Urothelium cell line (cell line): Measurements from ENCODE around the gene CRB3.
"Not testable (repeated sequence)": the region's sequence is repeated elsewhere in the genome, so short reads cannot be mapped to it uniquely, and the experiment has no call there.

Experiments
- DNase-seq: peaks from one replicate; pipeline ENCODE4 v3.0.0; 2011; ENCODE audit warnings: low spot score, mixed read lengths
- FAIRE-seq: peaks from 2 replicates; lab custom pipeline; 2011; peaks lifted over from hg19 to GRCh38; lab: Jason Lieb, UNC

Gene CRB3

GRCh38 chr19:6464070-6464873, at the start of gene CRB3:
TSS of gene CRB3 (plus strand) at chr19:6464271. CDS start at chr19:6464702, 431 bp downstream.
- FAIRE-seq (no peak), DNase-seq (no peak)

- no peak for FAIRE-seq
- DNase-seq, result no peak
Observed at GRCh38 chr19:6414793-6415590, 49.1 kb upstream of the CRB3 start.

- FAIRE-seq, result no peak
- no peak for DNase-seq
Observed at GRCh38 chr19:6415591-6416190, 48.4 kb upstream of the CRB3 start.

- no peak for FAIRE-seq
Observed at GRCh38 chr19:6416658-6417405, 47.2 kb upstream of the CRB3 start.

GRCh38 chr19:6417713-6418561, 46.1 kb upstream of the CRB3 start:
- FAIRE-seq, result no peak
- DNase-seq, result no peak

More at GRCh38 chr19:6416658-6417405, 47.2 kb upstream of the CRB3 start:
- DNase-seq, result no peak

GRCh38 chr19:6418562-6418932, 45.5 kb upstream of the CRB3 start:
- no peak for DNase-seq
- FAIRE-seq, result no peak

GRCh38 chr19:6421075-6422014, 42.7 kb upstream of the CRB3 start:
- DNase-seq, result no peak
- FAIRE-seq, result no peak

- FAIRE-seq, result no peak
Observed at GRCh38 chr19:6423499-6424194, 40.4 kb upstream of the CRB3 start.

GRCh38 chr19:6424195-6424938, 39.7 kb upstream of the CRB3 start, which contains the start of gene KHSRP:
TSS of gene KHSRP (minus strand) at chr19:6424811. CDS start at chr19:6424701, 110 bp downstream.
- DNase-seq (peak; percentile 41), FAIRE-seq (peak; percentile 71)

More at GRCh38 chr19:6423499-6424194, 40.4 kb upstream of the CRB3 start:
- DNase-seq, result peak; percentile 22

- DNase-seq (peak; percentile 95), FAIRE-seq (peak; percentile 50)
Observed at GRCh38 chr19:6424939-6425731, 38.9 kb upstream of the CRB3 start.

GRCh38 chr19:6425732-6426620, 38.1 kb upstream of the CRB3 start:
- FAIRE-seq, result no peak
- DNase-seq, result no peak

- DNase-seq (no peak), FAIRE-seq (no peak)
Observed at GRCh38 chr19:6427131-6427530, 36.9 kb upstream of the CRB3 start.

GRCh38 chr19:6428692-6429418, 35.2 kb upstream of the CRB3 start:
- FAIRE-seq, DNase-seq: not testable (repeated sequence)

- FAIRE-seq (no peak), DNase-seq (no peak)
Observed at GRCh38 chr19:6429419-6430221, 34.5 kb upstream of the CRB3 start.
